ENCODE results near the gene TTC23L.

Gene TTC23L

GRCh38 chr5:34929720-34930461, 90.9 kb downstream of the TTC23L start:
- TF ChIP-seq CTCF (IDR thresholded peaks at IDR 0.05; ENCODE audit: low read length) (no peak), EZH2phosphoT487 (IDR thresholded peaks at IDR 0.05; ENCODE audit: low read length) (no peak), EZH2 (optimal IDR thresholded peaks at IDR 0.05; ENCODE audit: low read depth, low read length) (no peak)
- Histone ChIP-seq H4K20me1 (ENCODE audit: insufficient read depth, low read length) (no peaks in the 10 kb centered on the region), H3K79me2 (ENCODE audit: low read length) (peaks cover 49% of the 10 kb centered on the region), H3K9me3 (replicated peaks; ENCODE audit: insufficient read depth, low read length) (no peaks in the 10 kb centered on the region), H3K27ac (ENCODE audit: low read length) (peak overlapping the region; percentile 72), H3K4me3 (ENCODE audit: low read length) (peak overlapping the region; percentile 85), H3K4me1 (ENCODE audit: low read length) (peaks cover 11% of the 10 kb centered on the region), H3K4me2 (ENCODE audit: low read depth, low read length) (peak overlapping the region; percentile 72), H3K9me2 (replicated peaks; ENCODE audit: insufficient read depth, low read length) (no peaks in the 10 kb centered on the region), H3F3A (ENCODE audit: insufficient read depth, low read length) (peaks cover 30% of the 10 kb centered on the region), H2AFZ (ENCODE audit: low read length) (peak overlapping the region; percentile 85), H3K9ac (ENCODE audit: low read length) (peak overlapping the region; percentile 86), H3K27me3 (replicated peaks; ENCODE audit: insufficient read depth, low read length) (no peaks in the 10 kb centered on the region), H3K36me3 (replicated peaks; ENCODE audit: insufficient read depth, low read length) (peaks cover 11% of the 10 kb centered on the region; the same call in 1 of the 2 replicates)
- peak; percentile 87 for DNase-seq

GRCh38 chr5:34930462-34930844, 91.5 kb downstream of the TTC23L start:
- no peaks in the 10 kb centered on the region for H3K9me2 ChIP-seq (replicated peaks; ENCODE audit: insufficient read depth, low read length)
- H3K27ac ChIP-seq (ENCODE audit: low read length) = peak overlapping the region; percentile 72; the same call in 1 of the 2 replicates
- no peak for TF ChIP-seq EZH2phosphoT487 (IDR thresholded peaks at IDR 0.05; ENCODE audit: low read length)
- no peak for TF ChIP-seq CTCF (IDR thresholded peaks at IDR 0.05; ENCODE audit: low read length)
- no peak for TF ChIP-seq EZH2 (optimal IDR thresholded peaks at IDR 0.05; ENCODE audit: low read depth, low read length)
- H3K4me3 ChIP-seq (ENCODE audit: low read length) = peak overlapping the region; percentile 85
- peaks cover 11% of the 10 kb centered on the region for H3K4me1 ChIP-seq (ENCODE audit: low read length)
- peak overlapping the region; percentile 86 for H3K9ac ChIP-seq (ENCODE audit: low read length)
- H3K79me2 ChIP-seq (ENCODE audit: low read length) = peaks cover 54% of the 10 kb centered on the region
- H3K36me3 ChIP-seq (replicated peaks; ENCODE audit: insufficient read depth, low read length) = peaks cover 8% of the 10 kb centered on the region; the same call in 1 of the 2 replicates
- H4K20me1 ChIP-seq (ENCODE audit: insufficient read depth, low read length) = no peaks in the 10 kb centered on the region
- peaks cover 26% of the 10 kb centered on the region for H3F3A ChIP-seq (ENCODE audit: insufficient read depth, low read length)
- DNase-seq = no peak
- peak overlapping the region; percentile 85 for H2AFZ ChIP-seq (ENCODE audit: low read length)
- H3K9me3 ChIP-seq (replicated peaks; ENCODE audit: insufficient read depth, low read length) = no peaks in the 10 kb centered on the region
- no peaks in the 10 kb centered on the region for H3K27me3 ChIP-seq (replicated peaks; ENCODE audit: insufficient read depth, low read length)
- H3K4me2 ChIP-seq (ENCODE audit: low read depth, low read length) = peak overlapping the region; percentile 72

GRCh38 chr5:34930870-34931269, 91.9 kb downstream of the TTC23L start:
- H4K20me1 ChIP-seq (ENCODE audit: insufficient read depth, low read length) = no peaks in the 10 kb centered on the region
- no peaks in the 10 kb centered on the region for H3K9me2 ChIP-seq (replicated peaks; ENCODE audit: insufficient read depth, low read length)
- no peaks in the 10 kb centered on the region for H3K9me3 ChIP-seq (replicated peaks; ENCODE audit: insufficient read depth, low read length)
- H3K27me3 ChIP-seq (replicated peaks; ENCODE audit: insufficient read depth, low read length) = no peaks in the 10 kb centered on the region
- H3F3A ChIP-seq (ENCODE audit: insufficient read depth, low read length) = peaks cover 23% of the 10 kb centered on the region
- peaks cover 58% of the 10 kb centered on the region for H3K79me2 ChIP-seq (ENCODE audit: low read length)
- H3K9ac ChIP-seq (ENCODE audit: low read length) = peak overlapping the region; percentile 86; the same call in 1 of the 2 replicates
- H3K4me3 ChIP-seq (ENCODE audit: low read length) = peak overlapping the region; percentile 85
- peaks cover 11% of the 10 kb centered on the region for H3K4me1 ChIP-seq (ENCODE audit: low read length)
- no peak for TF ChIP-seq CTCF (IDR thresholded peaks at IDR 0.05; ENCODE audit: low read length)
- no peak for TF ChIP-seq EZH2phosphoT487 (IDR thresholded peaks at IDR 0.05; ENCODE audit: low read length)
- no peak for TF ChIP-seq EZH2 (optimal IDR thresholded peaks at IDR 0.05; ENCODE audit: low read depth, low read length)
- H3K27ac ChIP-seq (ENCODE audit: low read length) = no peak overlapping the region
- peak overlapping the region; percentile 72 for H3K4me2 ChIP-seq (ENCODE audit: low read depth, low read length)
- DNase-seq = no peak
- peaks cover 7% of the 10 kb centered on the region; the same call in 1 of the 2 replicates for H3K36me3 ChIP-seq (replicated peaks; ENCODE audit: insufficient read depth, low read length)
- no peak overlapping the region for H2AFZ ChIP-seq (ENCODE audit: low read length)

Data from MM.1S (cell line).